Measurements from ENCODE around the gene INHBB. TPM values are rescaled to one million over a fixed set of nuclear protein-coding genes. Genes with fewer than 3 reads are reported as not detected.

The INHBB gene
- total RNA-seq, 2 experiments from 2014 or later, result not detected

GRCh38 chr2:120318626-120319025 is 27.3 kb upstream of the INHBB start:
- H3K27ac Mint-ChIP-seq, result no peak overlapping the region
- ChIA-PET CTCF (no interaction called here), POLR2A (no interaction called here)
- ATAC-seq (ENCODE audit: poor library complexity), result no peak
- Histone ChIP-seq H3K9me3 (ENCODE audit: control insufficient read depth in 1 of 2, insufficient read depth in 1 of 2, low read length in 2 of 2) (no peaks in the 10 kb centered on the region), H3K4me3 (ENCODE audit: low read length) (no peak overlapping the region), H3K36me3 (ENCODE audit: insufficient read depth, low read length) (no peaks in the 10 kb centered on the region), H3K27ac (ENCODE audit: low read depth in 1 of 2, low read length in 2 of 2) (no peak overlapping the region), H3K4me1 (ENCODE audit: insufficient read depth, low read length) (peaks cover 19% of the 10 kb centered on the region), H3K27me3 (ENCODE audit: control insufficient read depth in 1 of 2, insufficient read depth in 2 of 2, low read length in 2 of 2) (no peaks in the 10 kb centered on the region)
- intact Hi-C loops (cut with DNase I, micrococcal nuclease), result loop anchor here (10.0 kb wide), 2 partner anchors 564 to 674 kb away; partner anchors contain the start of gene PTPN4 (in 2 of the 2)
- H3K36me3 Mint-ChIP-seq (ENCODE audit: low read depth), result no peaks in the 10 kb centered on the region
- H3K27me3 Mint-ChIP-seq, result no peaks in the 10 kb centered on the region
- peaks cover 18% of the 10 kb centered on the region for H3K4me1 Mint-ChIP-seq (ENCODE audit: low read depth)
- no peak for TF ChIP-seq CTCF (IDR thresholded peaks at IDR 0.05)
- H3K4me3 Mint-ChIP-seq, result no peak overlapping the region
- no peak for DNase-seq
- H3K9me3 Mint-ChIP-seq, result no peaks in the 10 kb centered on the region

GRCh38 chr2:120319123-120319522 is 26.8 kb upstream of the INHBB start:
- Histone ChIP-seq H3K27ac (ENCODE audit: low read depth in 1 of 2, low read length in 2 of 2) (no peak overlapping the region), H3K9me3 (ENCODE audit: control insufficient read depth in 1 of 2, insufficient read depth in 1 of 2, low read length in 2 of 2) (no peaks in the 10 kb centered on the region), H3K4me3 (ENCODE audit: low read length) (no peak overlapping the region), H3K27me3 (ENCODE audit: control insufficient read depth in 1 of 2, insufficient read depth in 2 of 2, low read length in 2 of 2) (no peaks in the 10 kb centered on the region), H3K4me1 (ENCODE audit: insufficient read depth, low read length) (peaks cover 14% of the 10 kb centered on the region), H3K36me3 (ENCODE audit: insufficient read depth, low read length) (no peaks in the 10 kb centered on the region)
- POLR2A ChIA-PET, result no interaction called here
- no peak for TF ChIP-seq CTCF (IDR thresholded peaks at IDR 0.05)
- no peak overlapping the region for H3K27ac Mint-ChIP-seq
- ATAC-seq (ENCODE audit: poor library complexity), result no peak
- CTCF ChIA-PET, result no interaction called here
- H3K4me1 Mint-ChIP-seq (ENCODE audit: low read depth), result peaks cover 15% of the 10 kb centered on the region
- intact Hi-C loops (cut with DNase I, micrococcal nuclease), result loop anchor here (10.0 kb wide), 2 partner anchors 564 to 674 kb away; partner anchors contain the start of gene PTPN4 (in 2 of the 2)
- no peak for DNase-seq
- no peaks in the 10 kb centered on the region for H3K36me3 Mint-ChIP-seq (ENCODE audit: low read depth)
- H3K4me3 Mint-ChIP-seq, result no peak overlapping the region
- H3K27me3 Mint-ChIP-seq, result no peaks in the 10 kb centered on the region
- H3K9me3 Mint-ChIP-seq, result no peaks in the 10 kb centered on the region

- Mint-ChIP-seq H3K4me1 (ENCODE audit: low read depth) (peaks cover 8% of the 10 kb centered on the region), H3K27me3 (no peaks in the 10 kb centered on the region), H3K4me3 (no peak overlapping the region), H3K36me3 (ENCODE audit: low read depth) (no peaks in the 10 kb centered on the region), H3K27ac (no peak overlapping the region), H3K9me3 (no peaks in the 10 kb centered on the region)
- Histone ChIP-seq H3K36me3 (ENCODE audit: insufficient read depth, low read length) (no peaks in the 10 kb centered on the region), H3K4me3 (ENCODE audit: low read length) (no peak overlapping the region), H3K27ac (ENCODE audit: low read depth in 1 of 2, low read length in 2 of 2) (no peak overlapping the region), H3K4me1 (ENCODE audit: insufficient read depth, low read length) (peaks cover 8% of the 10 kb centered on the region), H3K9me3 (ENCODE audit: control insufficient read depth in 1 of 2, insufficient read depth in 1 of 2, low read length in 2 of 2) (no peaks in the 10 kb centered on the region), H3K27me3 (ENCODE audit: control insufficient read depth in 1 of 2, insufficient read depth in 2 of 2, low read length in 2 of 2) (no peaks in the 10 kb centered on the region)
- POLR2A ChIA-PET, result no interaction called here
- ATAC-seq (ENCODE audit: poor library complexity) (no peak), DNase-seq (no peak)
- intact Hi-C loops (cut with DNase I, micrococcal nuclease), result loop anchor here (10.0 kb wide), 2 partner anchors 565 to 675 kb away; partner anchors contain the start of gene PTPN4 (in 2 of the 2)
- CTCF ChIA-PET, result no interaction called here
- no peak for TF ChIP-seq CTCF (IDR thresholded peaks at IDR 0.05)
Observed at GRCh38 chr2:120319686-120320317, 26.1 kb upstream of the INHBB start.
